HUDEP-2 (cell line): ENCODE measurements around the gene NAGPA.

Source experiments
- DNase-seq, 76 experiments: peaks; one replicate each; lab custom pipeline; 2025; ENCODE audit not compliant: unreplicated experiment in 76 of 76; lab: John Stamatoyannopoulos, UW

NAGPA gene

DNA sequence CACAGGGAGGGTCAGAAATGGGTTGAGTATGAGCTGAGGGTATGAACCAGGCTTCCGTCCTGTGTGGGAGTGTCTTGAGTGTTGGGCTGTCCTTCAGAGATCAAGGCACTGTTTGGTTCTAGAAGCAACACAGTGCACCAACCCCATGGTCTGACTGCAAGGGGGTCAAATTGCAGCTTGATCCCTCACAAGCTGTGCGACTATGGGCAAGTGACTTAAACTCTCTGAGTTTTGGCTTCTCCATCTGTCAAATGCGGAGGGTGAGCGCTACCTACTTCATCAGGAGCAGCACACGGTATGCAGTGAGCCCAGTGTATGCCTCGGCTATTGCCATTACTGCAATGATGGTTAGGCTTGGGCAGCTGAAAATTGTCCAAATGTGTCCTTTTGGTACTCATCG, 54.6 kb downstream of the NAGPA start:
- no peak for DNase-seq

GRCh38 chr16:4976611-4977145, 57.1 kb downstream of the NAGPA start:
- DNase-seq = no peak

DNA sequence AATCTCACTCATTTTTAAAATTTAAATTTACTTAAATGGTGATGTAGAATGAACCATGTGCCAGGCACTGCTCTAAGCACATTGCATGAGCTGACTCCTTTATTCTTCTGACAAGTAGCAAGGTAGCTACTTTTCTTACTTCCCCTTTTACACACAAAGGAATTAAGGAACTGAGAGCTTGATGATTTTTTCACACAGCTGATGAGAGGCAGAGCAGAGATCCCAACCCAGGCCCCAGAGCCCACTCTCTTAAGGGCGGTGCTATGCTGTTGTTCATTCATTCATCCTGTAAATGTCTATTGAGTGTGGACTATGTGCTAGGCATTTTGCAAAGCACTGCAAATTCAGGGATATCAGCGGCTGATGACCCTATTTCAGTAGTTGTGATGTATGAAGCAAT, 57.7 kb downstream of the NAGPA start:
- no peak for DNase-seq
